Stimulated activated naive CD4-positive, alpha-beta T cell treated with Interleukin-2 at 50 U/mL for 16 hours (primary cell): ENCODE measurements around the gene GRB7.
"Not testable (repeated sequence)": the region's sequence is repeated elsewhere in the genome, so short reads cannot be mapped to it uniquely, and the experiment has no call there.

Source experiments
- DNase-seq: peaks from one replicate; lab custom pipeline; 2025; lab: John Stamatoyannopoulos, UW

GRB7 gene

DNA sequence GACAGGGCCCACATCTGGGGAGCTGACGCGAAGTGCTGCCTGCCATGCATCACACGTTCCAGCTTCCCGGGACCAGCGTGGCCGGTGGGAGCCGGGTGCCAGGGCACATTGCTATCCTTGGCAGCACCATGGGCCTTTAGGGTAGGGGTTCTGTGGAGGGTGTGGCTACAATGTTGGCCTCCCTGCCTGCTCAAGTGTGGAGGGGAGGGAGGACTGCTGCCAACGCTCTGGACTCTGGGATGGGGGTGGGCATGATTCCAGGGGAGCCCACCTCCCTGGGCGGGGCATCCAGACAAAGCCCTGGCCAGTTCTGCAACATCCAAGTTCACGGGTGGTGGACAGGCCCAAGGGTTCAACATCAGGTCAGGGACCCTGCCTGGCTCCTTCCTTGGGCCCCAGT is 13.9 kb downstream of the GRB7 start:
- no peak for DNase-seq

DNA sequence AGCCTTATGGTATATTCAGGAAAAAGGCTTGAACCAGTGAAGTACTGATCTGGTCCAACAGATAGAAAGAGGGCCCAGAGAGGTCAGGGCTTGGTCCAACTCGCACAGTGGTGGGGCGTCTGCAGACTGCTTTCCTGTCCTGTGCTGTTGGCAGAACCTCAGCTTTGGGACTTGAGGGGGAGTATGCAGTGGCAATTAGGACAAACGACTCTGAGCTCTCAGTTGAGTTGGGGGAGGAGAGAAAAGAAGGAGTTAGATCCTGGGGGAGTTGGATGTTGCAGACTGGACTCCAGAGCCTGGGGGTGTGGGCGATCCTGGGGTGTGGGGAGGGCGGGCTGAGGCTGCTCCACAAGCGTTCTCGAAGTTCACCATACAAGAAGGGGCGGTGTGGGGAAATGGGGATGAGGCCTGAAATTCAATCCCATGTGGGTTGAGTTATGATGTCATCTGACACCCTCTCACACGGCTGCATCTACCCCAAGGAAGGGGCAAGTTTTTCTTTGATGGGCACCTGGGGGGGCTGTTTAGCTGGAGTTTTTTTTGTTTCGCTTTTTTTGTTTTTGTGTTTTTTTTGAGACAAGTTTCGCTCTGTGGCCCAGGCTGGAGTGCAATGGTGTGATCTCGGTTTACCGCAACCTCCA is 14.6 kb downstream of the GRB7 start:
- no peak for DNase-seq

DNA sequence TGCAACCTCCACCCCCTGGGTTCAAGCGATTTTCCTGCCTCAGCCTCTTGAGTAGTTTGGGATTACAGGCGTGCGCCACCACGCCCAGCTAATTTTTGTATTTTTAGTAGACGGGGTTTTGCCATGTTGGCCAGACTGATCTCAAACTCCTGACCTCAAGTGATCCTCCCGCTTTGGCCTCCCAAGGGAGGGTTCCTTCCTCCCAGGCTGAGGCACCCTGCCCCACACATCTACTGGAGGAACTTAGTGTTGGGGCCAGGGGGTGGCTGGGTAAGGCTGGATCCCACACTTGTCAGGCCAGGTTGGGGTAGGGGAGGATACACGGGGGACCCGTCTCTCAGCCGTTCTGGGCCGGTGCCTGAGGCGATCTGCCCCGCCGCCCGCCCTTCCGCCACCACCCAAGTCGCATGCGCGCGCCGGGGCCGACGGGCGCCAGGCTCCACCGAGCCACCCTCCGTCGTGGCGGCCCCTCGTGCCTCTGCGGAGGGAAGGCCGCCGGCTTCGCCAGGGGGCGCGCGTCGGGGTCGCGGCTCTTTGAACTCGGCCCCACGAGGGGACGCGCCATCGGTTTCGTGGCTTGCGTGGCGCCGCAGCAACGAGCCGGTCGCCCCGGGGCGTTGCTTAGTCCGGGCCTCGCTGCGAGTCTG is 15.9 kb downstream of the GRB7 start:
- no peak for DNase-seq

DNA sequence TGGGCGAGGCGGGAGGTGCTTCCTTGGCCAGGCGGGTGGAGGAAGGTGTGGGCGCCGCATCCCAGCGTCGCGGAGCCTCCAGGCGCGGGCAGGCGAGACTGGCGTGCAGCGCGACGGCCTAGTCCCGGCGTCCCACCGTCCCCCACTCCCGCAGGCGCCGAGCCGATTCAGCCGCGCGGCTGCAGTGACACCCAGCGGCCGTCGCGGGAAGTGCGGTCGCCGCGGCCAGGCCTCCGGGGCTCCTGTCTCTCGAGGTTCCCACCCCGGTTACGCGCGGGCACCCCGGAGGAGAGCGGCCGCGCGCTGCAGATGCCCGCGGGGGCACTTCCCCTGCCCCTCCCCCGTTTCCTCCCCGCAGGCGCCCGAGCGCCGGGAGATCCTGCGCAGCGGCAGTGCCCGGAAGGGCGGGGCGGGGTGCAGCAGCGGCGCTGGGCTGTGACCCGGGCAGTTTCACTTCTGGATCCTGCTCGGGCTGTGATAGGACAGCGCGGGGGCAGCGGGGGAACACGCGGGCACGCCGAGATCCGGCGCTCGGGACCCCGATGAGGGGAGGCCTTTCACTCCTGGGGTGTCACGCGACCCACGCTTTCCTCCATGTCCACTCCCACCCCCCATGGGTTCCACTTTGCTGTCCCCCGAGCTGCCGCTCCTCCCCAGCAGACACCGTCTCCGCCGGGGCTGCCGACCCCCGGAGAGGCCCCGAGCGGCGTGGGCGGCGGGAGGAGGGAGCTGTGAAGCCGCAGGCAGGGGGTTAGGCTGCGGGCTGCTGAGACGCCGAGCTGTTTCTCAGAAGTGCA is 16.6 kb downstream of the GRB7 start:
- DNase-seq: peak; percentile 95

DNA sequence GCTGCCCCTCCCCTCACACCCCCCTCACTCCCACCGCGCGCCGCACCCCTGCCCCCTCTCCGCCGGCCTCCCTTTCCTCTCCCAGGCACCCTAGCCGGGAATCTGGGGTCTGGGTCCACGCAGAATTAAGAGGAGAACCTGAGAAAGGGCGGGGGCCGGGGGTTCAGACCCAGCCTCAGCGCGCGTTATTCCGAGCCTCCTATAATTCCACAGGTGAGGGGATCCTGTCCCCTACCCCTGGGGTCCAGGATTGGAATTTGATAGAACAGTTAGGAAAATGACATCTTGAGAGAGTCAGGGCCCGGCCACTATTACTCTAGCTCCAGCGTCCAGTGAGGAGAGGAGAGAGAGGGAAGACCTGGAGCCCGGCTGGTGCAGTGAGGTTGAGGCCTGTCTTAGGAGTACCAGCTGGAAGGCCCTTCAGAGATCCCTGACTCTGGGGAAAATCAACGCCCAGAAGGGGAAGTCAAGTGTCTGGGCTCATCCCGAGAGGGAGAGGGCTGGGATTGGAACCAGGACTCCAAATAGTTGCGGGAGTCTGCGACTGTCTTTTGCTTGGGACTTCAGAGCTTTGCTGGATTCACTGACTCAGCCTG is 17.3 kb downstream of the GRB7 start:
- DNase-seq: no peak

DNA sequence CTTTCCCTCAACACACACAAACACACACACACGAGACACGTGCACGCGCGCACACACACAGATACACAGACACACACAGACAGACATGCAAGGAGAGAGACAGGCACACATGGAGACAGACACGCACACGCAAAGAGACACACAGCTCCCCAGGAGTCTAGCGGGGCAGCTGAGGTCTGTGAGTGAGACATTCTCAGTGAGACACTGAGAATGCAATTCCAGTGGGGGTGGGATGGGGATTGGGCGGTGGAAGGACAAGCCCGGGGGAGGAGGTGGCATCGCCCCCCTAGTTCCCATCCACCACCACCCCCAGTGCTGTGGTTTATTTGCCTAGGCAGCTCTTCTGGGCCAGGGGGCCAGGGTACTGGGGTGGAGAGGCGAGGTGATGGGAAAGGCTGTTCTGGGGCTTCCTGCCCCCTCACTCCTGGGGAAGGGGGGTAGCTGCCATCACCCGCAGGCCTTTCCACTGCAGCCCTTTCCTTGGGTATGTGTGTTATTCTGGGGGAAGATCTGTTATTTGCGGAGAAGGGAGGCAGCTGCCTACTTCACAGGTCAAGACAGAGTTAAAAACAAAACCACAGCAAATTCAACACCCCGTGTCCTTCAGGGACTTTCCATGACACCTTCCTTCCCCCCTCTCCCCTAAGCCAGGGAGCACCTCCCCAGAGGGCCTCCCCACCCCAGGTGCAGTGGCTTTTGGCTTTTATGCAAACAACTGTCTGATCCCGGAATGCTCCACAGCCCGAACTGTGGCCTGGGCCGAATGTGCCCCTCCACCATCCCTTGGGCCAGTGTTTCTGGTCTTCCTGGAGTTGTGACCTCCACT is 18.0 kb downstream of the GRB7 start:
- peak; percentile 49 for DNase-seq

DNA sequence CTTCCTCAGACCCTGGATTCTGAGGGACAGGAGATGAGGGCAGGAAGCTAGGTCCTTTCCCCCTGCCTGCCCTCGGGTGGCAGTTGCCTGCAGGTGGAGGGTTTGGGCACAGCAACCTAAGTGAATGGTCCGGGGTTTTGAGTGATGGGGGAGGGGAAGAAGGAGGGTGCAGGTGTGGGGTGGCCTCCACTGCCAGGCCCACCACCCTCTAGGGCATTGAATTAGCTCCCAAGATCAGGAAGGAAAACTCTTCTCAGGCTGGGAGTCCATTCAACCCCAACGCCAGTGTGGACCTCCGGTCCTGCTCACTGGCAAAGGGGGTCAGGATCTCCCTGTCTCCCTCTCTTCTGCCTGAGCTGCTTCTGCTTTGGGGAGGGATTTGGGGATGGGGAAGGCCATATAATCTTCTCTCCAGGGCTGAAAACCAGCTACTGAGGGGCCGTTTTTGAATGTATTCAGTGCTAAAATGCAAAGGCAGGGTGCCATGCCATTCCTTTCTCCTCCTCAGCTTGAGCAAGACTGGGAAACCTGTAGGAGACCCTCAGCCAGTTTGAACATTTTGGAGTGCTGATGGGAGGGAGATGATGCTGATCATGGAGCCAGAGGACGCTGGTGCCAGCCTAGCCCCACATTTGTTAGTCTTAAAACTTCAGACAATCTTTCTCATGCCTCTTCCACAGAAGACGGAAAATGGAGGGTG is 18.8 kb downstream of the GRB7 start:
- DNase-seq: no peak

DNA sequence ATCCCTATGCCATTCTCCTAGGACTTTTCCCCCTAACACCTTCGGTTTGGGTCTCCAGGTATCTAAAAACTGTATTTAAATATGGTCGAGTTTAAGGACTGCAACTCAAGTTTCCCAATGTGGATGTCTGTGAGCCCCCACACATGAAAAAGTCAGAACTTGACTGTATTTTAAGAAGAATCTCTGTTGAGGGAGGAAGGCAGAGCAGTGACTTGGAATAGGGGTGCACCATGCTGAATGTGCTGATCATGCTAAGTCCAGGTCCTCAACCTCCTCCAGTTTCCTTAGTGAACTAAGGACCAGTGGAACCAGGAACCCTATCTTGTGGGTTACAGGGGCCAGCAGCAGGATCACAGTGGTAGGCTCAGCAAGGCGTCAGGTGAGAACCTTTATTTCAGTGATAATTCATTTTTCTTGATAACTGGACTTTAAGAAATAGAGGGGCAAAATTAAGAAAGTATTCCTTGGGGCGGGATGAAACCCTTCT is 19.5 kb downstream of the GRB7 start:
- DNase-seq: no peak

DNA sequence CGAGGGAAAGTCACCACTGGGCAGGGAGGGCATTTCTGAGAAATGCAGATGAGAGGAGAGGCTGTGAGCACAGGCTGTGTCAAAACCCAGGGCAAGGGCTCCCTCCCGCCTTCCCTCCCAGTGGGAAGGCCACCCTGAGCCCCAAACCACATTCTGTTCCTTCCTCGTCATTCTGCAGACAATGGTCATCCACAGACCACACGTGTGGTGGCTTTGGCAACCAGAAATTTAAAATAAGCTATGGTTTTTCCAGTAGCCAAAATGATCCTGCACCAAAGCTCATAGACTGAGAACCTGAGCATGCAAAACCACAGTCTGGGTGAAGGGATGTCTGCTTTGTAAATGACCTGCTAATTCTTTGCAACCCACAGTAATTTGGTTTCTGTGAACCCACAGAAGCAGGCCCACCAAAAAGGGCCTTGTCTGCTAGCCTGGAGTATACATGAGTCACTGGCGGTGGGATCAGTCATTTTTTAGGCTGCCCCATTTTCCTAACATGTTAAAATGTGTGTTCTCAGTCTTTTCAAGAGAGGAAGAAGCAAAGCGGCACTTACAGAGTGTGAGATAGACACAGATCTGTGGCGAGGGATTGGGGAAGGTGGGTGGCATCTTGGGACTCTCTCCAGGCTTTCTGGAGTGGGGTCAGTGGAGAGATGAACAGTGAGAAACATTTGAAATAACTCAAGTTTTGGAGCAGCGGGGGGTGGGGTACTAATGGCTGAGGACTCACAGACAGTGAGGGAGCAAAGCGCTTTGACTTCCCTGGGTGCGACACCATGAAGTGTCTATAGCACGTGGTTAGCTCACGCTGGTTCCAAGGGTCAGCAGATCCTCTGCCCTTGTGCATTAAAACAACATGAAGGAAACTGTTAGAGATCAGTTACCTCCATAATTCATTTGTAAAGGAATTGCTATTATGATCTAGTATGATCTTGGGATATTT is 20.5 kb downstream of the GRB7 start:
- peak; percentile 63 for DNase-seq

DNA sequence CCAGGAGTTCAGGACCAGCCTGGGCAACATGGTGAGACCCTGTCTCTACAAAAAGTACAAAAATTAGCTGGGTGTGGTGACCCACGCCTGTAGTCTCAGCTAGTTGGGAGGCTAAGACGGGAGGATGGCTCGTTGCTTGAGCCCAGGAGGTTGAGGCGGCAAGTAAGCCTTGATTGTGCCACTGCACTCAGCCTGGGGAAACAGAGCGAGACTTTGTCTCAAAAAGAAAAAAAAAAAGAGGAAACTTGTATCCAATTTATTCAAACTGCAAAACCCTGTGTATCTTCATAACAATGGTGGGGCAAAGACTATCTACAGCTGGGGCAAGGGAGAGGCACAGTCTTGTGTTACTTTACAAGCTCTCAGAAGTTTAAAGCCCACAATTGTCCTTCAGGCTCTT is 21.5 kb downstream of the GRB7 start:
- DNase-seq: no peak

DNA sequence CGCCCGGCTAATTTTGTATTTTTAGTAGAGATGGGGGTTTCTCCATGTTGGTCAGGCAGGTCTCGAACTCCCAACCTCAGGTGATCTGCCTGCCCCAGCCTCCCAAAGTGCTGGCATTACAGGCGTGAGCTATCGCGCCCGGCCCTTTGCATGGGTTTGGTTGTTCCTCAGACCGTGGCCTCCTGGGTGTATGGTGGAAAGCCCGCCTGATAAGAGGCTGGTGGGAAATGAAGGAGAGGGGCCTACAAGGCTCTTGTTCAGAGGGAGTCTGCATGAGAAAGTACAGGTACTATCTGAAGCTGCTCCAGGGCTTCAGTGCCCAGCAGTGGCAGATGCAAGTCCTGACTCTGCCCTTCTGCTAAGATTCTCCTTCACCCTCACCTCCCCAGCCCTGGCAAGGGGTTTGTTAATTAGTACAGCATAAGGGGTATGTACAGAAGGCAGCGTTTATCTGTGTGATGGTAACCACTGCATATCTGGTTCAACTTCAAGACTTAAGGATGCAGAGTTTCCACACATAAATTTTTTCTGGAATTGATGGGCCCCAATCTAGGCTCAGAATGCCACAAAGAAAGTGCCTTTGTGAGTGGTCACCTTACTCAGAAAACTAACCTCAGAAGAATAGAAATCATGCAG is 24.2 kb downstream of the GRB7 start:
- no peak for DNase-seq

DNA sequence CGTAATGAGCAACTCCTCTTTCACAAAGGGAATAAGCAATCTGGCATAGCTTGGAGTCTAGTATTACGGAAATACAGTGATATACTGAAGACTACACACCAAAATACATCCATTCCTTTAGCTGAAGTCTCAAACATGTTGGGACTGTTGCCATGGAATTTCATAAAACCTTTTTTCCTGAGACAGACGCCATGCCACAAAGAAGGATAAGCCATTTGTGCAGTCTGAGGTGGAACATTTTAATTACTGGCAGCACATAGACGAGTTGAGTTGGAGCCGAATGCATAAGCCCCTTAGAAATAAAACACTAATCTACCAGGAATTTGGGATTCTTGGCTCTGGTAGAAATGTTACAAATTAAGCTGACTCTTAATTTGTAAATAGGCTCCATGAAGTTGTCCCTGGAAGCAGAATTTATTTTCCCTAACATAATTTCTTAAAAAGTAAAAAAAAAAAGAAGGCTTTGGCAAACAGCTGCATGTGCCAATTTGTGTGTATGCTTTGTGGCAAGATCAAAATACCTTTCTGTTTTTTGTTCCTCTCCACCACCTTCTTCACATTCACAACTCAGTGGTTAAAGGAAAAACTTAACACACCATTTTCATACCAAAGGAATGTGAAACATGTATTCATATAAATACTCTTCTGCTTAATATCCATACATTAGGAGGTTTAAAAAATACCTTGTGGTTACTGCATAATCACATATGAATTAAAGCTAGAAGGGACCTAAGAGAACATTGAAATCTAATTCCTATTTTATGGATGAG is 25.5 kb downstream of the GRB7 start:
- DNase-seq: no peak

DNA sequence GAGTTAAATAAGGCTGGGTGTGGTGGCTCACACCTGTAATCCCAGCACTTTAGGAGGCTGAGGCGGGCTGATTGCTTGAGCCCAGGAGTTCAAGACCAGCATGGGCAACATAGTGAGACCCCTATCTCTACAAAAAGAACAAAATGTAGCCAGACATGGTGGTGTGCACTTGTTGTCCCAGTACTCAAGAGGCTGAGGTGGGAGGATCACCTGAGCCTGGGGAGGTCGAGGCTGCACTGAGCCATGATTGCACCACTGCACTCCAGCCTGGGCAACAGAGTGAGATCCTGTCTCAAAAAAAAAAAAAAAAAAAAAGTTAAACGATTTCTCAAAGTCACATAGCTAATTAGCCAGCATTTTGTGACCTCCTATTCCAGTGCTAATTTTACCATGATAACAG is 26.4 kb downstream of the GRB7 start:
- not testable (repeated sequence) for DNase-seq

DNA sequence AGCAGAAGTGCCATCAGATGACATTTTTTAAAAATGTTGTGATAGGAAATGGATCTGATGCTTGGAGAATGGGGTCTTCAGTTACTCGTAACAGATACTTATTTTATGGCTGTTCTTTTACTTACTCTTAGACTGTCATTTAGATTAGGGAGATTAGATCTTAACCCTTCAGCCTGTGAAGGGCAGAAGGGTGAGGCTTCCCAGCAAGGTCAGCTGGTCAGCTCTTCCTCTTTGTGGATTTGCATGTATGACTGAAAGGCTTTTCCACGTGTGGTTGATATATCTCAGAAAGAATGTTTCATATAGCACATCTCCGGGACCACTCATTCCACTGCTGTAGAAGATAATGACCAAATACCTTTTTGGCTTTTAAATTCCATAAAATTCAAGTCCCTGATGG is 27.4 kb downstream of the GRB7 start:
- DNase-seq: no peak

DNA sequence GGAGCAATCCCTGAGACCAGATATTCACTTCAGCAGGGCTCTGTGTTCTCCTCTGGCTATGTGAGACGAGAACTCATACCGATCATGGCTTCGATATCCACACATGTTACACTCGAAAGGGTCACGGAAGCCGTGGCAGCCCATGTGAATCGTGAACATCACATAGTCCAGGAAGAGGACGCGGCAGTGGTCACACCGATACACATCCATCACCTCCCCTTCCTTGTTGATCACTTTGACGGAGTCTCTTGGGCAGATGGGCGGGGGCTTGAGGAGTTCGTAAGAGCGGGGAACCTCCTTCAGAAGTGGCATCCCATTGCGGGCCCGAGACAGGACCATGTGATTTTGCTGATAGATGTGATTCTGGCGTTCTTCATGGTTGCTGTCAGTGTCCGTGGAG is 28.0 kb downstream of the GRB7 start:
- no peak for DNase-seq

DNA sequence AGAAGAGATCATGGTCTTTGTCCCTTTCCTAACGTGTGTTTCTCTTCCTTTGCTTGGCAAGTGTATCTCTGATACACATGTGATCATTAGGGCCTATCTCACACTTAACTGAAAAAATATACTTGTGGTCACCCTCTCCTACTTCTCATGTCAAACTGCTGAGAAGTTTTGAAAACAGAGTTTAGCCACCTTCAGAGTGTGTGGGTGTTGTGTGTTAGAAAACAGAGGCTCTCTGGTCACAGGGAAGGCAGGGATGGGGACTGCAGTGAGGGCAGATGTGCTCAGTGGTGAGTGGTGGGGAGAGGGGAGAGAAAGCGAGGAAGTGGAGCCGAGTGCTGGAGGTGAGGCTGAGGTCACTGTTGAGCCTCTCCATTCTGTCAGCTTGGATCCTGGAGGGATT is 29.4 kb downstream of the GRB7 start:
- no peak for DNase-seq

DNA sequence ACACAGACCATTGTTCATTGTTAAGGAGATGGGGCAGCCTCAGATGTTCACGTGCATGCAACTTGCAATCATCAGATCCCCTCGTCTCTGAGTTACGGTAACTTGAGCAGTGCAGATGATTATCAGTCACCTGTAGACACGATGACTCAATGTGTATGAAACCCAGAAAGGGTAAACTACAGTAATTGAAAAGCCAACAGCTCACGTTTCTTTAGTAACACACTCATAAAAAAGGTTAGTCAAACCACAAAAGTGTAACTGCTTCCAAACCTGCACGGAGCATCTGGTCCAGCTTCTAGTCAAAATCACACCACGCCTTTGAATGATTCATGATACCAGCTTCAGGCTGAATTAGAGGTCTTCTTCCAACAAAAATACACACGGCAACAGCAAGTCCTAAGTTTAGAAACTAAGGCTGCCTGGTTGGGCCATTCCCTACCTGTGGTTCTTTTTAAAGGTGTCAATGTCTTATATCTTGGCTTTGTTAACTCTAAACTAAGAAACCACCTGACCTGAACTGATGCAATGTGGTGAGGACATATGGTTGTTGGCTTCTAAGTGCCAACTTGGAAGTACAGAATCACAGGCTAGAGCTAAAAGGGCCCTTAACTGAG is 32.3 kb downstream of the GRB7 start:
- DNase-seq: peak; percentile 78

DNA sequence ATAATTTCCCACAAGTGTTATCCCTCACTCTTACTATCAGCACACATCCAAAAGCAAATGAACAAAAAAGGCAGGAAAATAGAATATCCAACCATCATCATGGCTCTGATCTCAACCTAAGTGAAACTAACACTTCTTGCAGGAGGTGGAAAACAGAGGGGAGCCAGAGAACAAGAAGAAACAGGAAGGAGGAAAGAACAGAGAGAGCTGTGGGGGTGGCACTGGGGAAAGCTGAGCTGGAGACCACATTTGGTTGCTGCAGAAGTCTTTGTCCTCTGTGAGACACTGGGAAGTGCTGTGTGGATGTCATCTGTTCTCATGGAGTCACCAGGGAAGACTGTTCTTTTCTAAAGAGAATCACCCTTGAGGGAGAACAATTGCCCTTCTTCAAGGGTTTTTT is 34.7 kb downstream of the GRB7 start:
- DNase-seq: no peak
